Measurements from ENCODE around the gene NGEF.
A peak's percentile ranks its signal among the peaks of the same experiment; 100 is the strongest.
"Not testable (repeated sequence)": the region's sequence is repeated elsewhere in the genome, so short reads cannot be mapped to it uniquely, and the experiment has no call there.

NGEF gene

GRCh38 chr2:233023007-233023760 is 10.1 kb upstream of the NGEF start:
- DNase-seq (ENCODE audit: low spot score), result no peak

- DNase-seq (ENCODE audit: low spot score), result no peak
These were observed 9.5 kb upstream of the NGEF start for GRCh38 chr2:233022561-233022960.

- DNase-seq (ENCODE audit: low spot score), result no peak
These were observed 8.7 kb upstream of the NGEF start for GRCh38 chr2:233021771-233022170.

- DNase-seq (ENCODE audit: low spot score), result no peak
These were observed 7.4 kb upstream of the NGEF start for GRCh38 chr2:233020454-233020853.

GRCh38 chr2:233019610-233020009 is 6.6 kb upstream of the NGEF start:
- not testable (repeated sequence) for DNase-seq (ENCODE audit: low spot score)

GRCh38 chr2:233017947-233018346 is 4.9 kb upstream of the NGEF start:
- DNase-seq (ENCODE audit: low spot score), result no peak

GRCh38 chr2:233015019-233015645 is 2.1 kb upstream of the NGEF start:
- DNase-seq (ENCODE audit: low spot score), result no peak

GRCh38 chr2:233013650-233014049 is 594 bp upstream of the NGEF start:
- DNase-seq (ENCODE audit: low spot score), result no peak

GRCh38 chr2:233012301-233012971 is 620 bp downstream of the NGEF start:
- no peak for DNase-seq (ENCODE audit: low spot score)

- DNase-seq (ENCODE audit: low spot score), result no peak
These were observed 1.3 kb downstream of the NGEF start for GRCh38 chr2:233011702-233012131.

GRCh38 chr2:233011268-233011650 is 1.8 kb downstream of the NGEF start:
- no peak for DNase-seq (ENCODE audit: low spot score)

- DNase-seq (ENCODE audit: low spot score), result peak; percentile 4
These were observed 2.3 kb downstream of the NGEF start for GRCh38 chr2:233010569-233011267.

GRCh38 chr2:233009661-233010060 is 3.4 kb downstream of the NGEF start:
- no peak for DNase-seq (ENCODE audit: low spot score)

GRCh38 chr2:233007739-233008138 is 5.3 kb downstream of the NGEF start:
- no peak for DNase-seq (ENCODE audit: low spot score)

GRCh38 chr2:233007270-233007669 is 5.8 kb downstream of the NGEF start:
- DNase-seq (ENCODE audit: low spot score), result no peak

GRCh38 chr2:233006648-233007047 is 6.4 kb downstream of the NGEF start:
- no peak for DNase-seq (ENCODE audit: low spot score)

- DNase-seq (ENCODE audit: low spot score), result no peak
These were observed 8.0 kb downstream of the NGEF start for GRCh38 chr2:233005096-233005495.

- DNase-seq (ENCODE audit: low spot score), result no peak
These were observed 9.1 kb downstream of the NGEF start for GRCh38 chr2:233003658-233004555.

- DNase-seq (ENCODE audit: low spot score), result no peak
These were observed 10.0 kb downstream of the NGEF start for GRCh38 chr2:233002829-233003657.

GRCh38 chr2:233000886-233001750 is 11.9 kb downstream of the NGEF start:
- DNase-seq (ENCODE audit: low spot score), result no peak
